IgD-negative memory B cell (primary cell): ENCODE data around the gene ABCA7. TPM values are rescaled to one million over a fixed set of nuclear protein-coding genes. Genes with fewer than 3 reads are reported as not detected.
A peak's percentile ranks its signal among the peaks of the same experiment; 100 is the strongest.

Source experiments
- H3K27ac Mint-ChIP-seq, 3 donors: one replicate each; pipeline ENCODE4 v1.8.0; 2020 to 2022; ENCODE audit warnings: mild to moderate bottlenecking in 3 of 3, mixed read lengths in 3 of 3, moderate library complexity in 1 of 3
- H3K27me3 Mint-ChIP-seq: one replicate; pipeline ENCODE4 v1.8.0; 2021; ENCODE audit warnings: mixed read lengths
- H3K36me3 Mint-ChIP-seq: one replicate; pipeline ENCODE4 v1.8.0; 2020; ENCODE audit warnings: mild to moderate bottlenecking, mixed read lengths
- H3K4me1 Mint-ChIP-seq, 3 donors: one replicate each; pipeline ENCODE4 v1.8.0; 2020 to 2022; ENCODE audit warnings: mixed read lengths in 3 of 3, mild to moderate bottlenecking in 1 of 3
- H3K4me3 Mint-ChIP-seq, 4 donors: one replicate each; pipeline ENCODE4 v1.8.0; 2020 to 2022; ENCODE audit warnings: mild to moderate bottlenecking in 4 of 4, mixed read lengths in 4 of 4, moderate library complexity in 3 of 4
- H3K9me3 Mint-ChIP-seq, 3 donors: one replicate each; pipeline ENCODE4 v1.8.0; 2020 to 2021; ENCODE audit warnings: mixed read lengths in 3 of 3, mild to moderate bottlenecking in 1 of 3
- polyA plus RNA-seq: library from polyadenylated mRNA; unstranded; fragments of 300-500 nt; fragmentation: Illumina TruSeq; gene quantifications from one replicate; pipeline ENCODE4 v1.2.3, GENCODE V29; 2021

The ABCA7 gene
- polyA plus RNA-seq, 1 donor from 2014 or later = 21.4 TPM

DNA sequence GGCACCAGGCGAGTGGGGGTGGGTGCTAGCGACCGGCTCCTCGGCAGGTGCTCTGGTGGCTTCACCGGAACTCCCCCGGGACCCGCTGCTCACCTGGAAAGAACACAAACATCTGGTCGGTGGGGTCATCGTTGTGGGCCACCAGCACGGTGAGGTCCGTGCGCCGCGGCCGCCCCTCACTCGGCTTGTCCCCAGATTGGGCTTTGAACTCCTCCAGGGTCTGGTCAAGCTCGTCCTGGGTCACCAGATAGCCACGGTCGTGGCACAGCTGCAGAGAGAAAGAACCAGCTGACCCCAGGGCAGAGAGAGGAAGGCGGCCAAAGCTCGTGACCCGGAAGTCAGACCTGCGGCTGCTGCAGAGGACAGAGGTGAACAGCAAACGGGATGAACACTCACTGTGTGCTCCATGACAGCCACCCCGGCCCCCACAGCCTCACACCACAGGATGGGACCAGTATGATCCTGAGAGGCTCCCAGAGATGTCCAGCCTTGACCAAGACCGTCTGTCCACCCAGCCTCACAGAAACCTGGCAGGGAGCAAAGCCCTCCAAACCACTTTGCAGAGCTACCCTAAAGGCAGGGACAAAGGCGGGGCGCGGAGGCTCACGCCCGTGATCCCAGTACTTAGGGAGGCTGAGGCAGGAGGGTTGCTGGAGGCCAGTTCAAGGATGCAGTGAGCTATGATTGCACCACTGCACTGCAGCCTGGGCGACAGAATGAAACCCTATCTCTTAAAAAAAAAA lies 54.1 kb downstream of the ABCA7 start:
- Mint-ChIP-seq H3K27me3 (peaks cover 1% of the 10 kb centered on the region), H3K36me3 (no peaks in the 10 kb centered on the region), H3K9me3 (no peaks in the 10 kb centered on the region), H3K27ac (peak overlapping the region; percentile 46 to 89 (median 87)), H3K4me1 (peaks cover 9 to 18% (median 9%) of the 10 kb centered on the region in 3 donors), H3K4me3 (peak overlapping the region; percentile 91 to 98 (median 94))

DNA sequence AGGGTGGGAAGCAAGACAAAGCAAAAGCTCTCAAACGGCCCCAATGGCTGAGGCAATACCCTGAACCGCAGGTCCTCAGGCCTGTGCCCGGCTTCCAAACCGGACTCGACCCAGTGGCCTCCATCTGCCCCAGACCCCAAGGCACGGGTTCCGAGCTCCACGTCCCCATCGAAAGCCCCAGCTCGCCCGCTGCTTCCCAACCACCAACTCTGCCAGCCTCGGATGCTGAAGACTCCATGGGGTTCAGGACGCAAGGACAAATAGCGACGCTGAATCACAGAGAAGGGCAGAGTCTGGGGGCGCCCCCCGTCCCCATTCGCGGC lies 54.7 kb downstream of the ABCA7 start:
- Mint-ChIP-seq H3K4me1 (peaks cover 9 to 17% (median 12%) of the 10 kb centered on the region in 3 donors), H3K36me3 (no peaks in the 10 kb centered on the region), H3K4me3 (peak overlapping the region; percentile 91 to 98 (median 94)), H3K9me3 (no peaks in the 10 kb centered on the region), H3K27ac (peak overlapping the region in 2 of 3 donors; percentile 88 to 89), H3K27me3 (peaks cover 1% of the 10 kb centered on the region)

DNA sequence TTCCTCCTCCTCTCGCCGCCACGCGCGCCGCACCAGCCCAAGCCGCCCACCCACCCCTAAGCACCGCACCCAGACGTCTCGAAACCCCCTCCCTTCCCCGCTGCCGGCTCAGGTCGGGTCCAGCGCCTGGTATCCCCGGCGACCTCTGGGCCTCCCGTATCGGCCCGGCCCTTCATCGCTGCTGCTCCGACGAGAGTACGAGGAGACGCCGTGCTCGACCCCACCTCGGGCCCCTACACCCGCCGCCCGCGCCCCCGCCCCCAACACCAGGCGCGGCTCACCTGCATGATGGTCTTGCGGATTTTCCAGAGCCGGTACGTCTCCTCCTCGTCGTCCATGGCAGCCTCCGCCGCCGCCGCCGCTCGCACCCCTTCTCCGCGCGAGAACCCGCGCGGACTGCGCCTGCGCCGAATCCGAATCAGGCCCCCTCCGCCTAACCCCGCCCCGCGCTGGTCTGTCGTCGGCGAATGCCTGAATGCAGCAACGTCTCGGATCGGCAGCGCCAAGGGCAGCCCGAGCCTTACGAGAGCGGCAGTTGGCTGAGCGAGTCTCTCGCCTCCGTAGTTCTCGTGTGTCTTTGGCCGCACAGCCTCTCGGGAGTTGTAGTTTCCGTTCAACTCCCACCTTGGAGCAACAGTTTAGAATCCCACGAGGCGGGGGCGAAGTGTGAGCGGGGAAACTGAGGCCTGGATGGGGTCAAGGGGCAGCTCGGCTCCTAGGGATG lies 55.2 kb downstream of the ABCA7 start, which contains the start of gene POLR2E:
TSS of gene POLR2E (minus strand) at position 398 of the 724 bp plus-strand sequence. CDS start at position 338, 60 bp downstream.
- H3K4me1 Mint-ChIP-seq = peaks cover 9 to 20% (median 15%) of the 10 kb centered on the region in 3 donors
- H3K4me3 Mint-ChIP-seq = peak within 1 kb of the TSS; percentile 91 to 98 (median 94)
- no peaks in the 10 kb centered on the region for H3K36me3 Mint-ChIP-seq
- peaks cover 0 to 2% (median 0%) of the 10 kb centered on the region in 3 donors for H3K9me3 Mint-ChIP-seq
- H3K27me3 Mint-ChIP-seq = peaks cover 1% of the 10 kb centered on the region
- H3K27ac Mint-ChIP-seq = peak within 1 kb of the TSS; percentile 88 to 91 (median 89)

DNA sequence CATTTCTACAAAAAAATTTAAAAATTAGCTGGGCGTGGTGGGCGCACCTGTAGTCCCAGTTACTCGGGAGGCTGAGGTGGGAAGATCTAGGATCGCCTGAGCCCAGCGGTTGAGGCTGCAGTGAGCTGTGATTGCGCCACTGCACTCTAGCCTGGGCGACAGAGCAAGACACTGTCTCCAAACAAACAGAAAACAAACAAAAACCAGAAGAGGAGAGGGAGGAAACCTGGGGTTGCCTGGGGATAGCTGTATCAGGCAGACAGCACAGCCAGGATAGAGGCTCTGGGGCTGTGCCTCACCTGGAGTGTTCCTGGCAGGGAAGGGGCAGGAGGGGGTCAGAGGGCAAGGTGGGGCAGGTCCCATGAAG lies 57.9 kb downstream of the ABCA7 start:
- Mint-ChIP-seq H3K4me3 (peak overlapping the region in 1 of 4 donors; percentile 67), H3K27ac (peak overlapping the region in 1 of 3 donors; percentile 68), H3K4me1 (peaks cover 20 to 31% (median 25%) of the 10 kb centered on the region in 3 donors)

DNA sequence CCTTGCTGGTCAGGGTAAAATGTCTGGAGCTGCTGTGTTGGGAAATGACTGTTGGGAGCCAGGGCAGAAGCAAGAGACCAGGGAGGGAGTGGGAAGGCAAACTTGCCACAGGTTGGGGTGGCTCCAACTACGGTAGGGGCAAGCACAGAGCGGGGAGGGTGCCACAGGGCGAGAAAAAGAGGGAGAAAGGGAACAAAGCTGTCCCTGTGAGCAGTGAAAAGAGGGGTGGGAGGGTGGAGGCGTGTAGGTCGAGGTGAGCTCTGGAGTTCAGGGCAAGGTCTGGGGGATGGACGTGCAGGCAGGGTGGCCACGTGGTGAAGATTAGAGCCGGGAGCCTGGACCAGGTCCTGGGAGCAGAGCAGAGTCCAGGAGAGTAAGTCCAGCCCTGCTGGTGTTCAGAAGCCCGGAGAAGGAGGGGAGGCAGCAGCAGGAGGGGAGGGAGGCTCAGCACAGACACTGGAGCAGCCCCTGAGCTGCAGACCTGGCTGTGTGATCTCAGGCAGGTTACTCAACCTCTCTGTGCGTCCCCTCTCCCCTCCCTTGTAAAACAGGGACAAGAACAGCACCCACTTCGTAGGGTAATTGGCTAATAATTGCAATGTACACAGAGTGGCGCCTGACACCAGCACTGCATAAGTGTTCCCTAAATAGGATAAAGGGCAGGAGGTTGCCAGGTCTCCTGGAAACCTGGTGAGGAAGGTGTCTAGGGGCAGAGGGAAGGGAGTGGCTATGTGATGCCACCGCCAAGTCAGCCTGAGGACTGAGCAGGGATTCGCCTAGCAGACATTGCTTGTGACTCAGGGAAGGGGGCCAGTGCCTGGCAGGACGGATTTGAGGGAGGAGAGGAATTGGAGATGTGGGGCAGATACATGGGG lies 58.5 kb downstream of the ABCA7 start:
- peaks cover 24 to 34% (median 28%) of the 10 kb centered on the region in 3 donors for H3K4me1 Mint-ChIP-seq
- peak overlapping the region in 1 of 3 donors; percentile 68 for H3K27ac Mint-ChIP-seq
- no peaks in the 10 kb centered on the region for H3K36me3 Mint-ChIP-seq
- peaks cover 1% of the 10 kb centered on the region for H3K27me3 Mint-ChIP-seq
- H3K4me3 Mint-ChIP-seq = peak overlapping the region in 1 of 4 donors; percentile 67
- H3K9me3 Mint-ChIP-seq = peaks cover 0 to 2% (median 0%) of the 10 kb centered on the region in 3 donors

More for the DNA sequence above, 57.9 kb downstream of the ABCA7 start:
- H3K36me3 Mint-ChIP-seq = no peaks in the 10 kb centered on the region
- H3K27me3 Mint-ChIP-seq = peaks cover 1% of the 10 kb centered on the region
- H3K9me3 Mint-ChIP-seq = peaks cover 0 to 2% (median 0%) of the 10 kb centered on the region in 3 donors

DNA sequence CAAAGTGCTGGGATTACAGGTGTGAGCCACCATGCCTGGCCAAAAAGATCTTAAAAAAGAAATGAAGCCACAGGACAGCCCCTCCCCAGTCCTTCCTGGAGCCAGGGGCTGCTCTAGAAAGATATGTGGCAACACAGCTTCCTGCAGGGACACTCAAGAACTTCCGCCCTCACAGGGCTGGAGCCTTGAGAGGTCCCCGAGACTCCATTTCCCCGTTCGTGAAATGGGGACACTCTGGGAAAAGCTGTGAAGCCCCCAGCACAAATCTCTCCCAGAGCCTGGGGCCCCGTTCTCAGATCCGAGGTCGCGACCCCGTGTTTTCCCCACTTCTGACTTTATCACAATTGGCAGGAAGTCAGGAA lies 61.4 kb downstream of the ABCA7 start:
- Mint-ChIP-seq H3K27me3 (no peaks in the 10 kb centered on the region), H3K36me3 (no peaks in the 10 kb centered on the region), H3K27ac (peak overlapping the region in 2 of 3 donors; percentile 7 to 97), H3K4me1 (peaks cover 20 to 23% (median 22%) of the 10 kb centered on the region in 3 donors), H3K4me3 (peak overlapping the region in 3 of 4 donors; percentile 23 to 78 (median 76)), H3K9me3 (peaks cover 0 to 2% (median 0%) of the 10 kb centered on the region in 3 donors)

DNA sequence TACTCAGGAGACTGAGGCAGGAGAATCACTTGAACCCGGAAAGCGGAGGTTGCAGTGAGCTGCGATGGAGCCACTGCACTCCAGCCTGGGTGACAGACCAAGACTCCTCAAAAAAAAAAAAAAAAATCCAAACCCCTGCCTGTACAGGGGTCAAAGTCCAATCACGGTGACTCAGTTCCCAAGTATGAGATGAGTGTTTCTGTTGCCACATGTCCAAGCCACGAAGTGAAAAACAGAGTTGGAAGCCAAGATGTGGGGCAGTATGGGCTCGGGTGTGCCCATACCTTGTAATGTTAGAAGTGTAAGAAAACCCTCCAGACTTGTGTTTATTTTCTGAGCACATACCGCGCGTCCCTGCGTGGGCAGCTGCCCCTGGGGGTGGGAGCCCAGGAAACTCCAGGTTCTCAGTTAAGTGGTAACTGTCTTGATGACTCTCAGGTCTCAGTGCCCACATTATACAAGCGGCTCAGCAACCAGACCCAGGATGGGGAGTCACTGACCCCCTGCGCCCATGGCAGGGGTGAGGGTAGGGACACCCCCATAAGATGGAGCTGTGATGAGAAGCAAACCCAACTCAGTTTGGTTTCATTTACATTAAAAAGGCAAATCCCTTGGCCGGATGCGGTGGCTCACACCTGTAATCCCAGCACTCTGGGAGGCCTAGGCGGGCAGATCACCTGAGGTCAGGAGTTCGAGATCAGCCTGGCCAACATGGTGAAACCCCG lies 62.7 kb downstream of the ABCA7 start:
- Mint-ChIP-seq H3K27ac (peak overlapping the region; percentile 94 to 97 (median 96)), H3K4me1 (peaks cover 20 to 26% (median 25%) of the 10 kb centered on the region in 3 donors), H3K9me3 (peaks cover 0 to 2% (median 0%) of the 10 kb centered on the region in 3 donors), H3K27me3 (no peaks in the 10 kb centered on the region), H3K4me3 (peak overlapping the region; percentile 76 to 92 (median 80)), H3K36me3 (no peaks in the 10 kb centered on the region)

DNA sequence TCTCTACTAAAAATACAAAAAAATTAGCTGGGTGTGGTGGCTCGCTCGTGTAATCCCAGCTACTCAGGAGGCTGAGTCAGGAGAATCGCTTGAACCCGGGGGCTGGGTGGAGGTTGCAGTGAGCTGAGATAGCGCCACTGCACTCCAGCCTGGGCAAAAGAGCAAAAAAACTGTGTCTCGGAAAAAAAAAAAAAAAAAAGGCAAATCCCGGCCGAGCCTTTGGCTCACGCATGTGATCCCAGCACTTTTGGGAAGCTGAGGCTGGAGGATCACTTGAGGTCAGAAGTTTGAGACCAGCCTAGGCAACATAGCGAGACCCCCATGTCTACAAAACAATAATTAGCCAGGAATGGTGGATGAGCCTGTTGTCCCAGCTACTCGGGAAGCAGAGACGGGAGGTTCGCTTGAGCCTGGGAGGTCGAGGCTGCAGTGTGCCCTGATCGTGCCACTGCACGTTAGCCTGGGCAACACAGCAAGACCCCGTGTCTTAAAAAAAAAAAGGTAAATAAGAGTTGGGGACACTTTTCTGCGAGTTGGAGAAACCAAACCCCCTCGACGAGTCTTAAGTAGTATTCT lies 63.3 kb downstream of the ABCA7 start:
- peaks cover 0 to 2% (median 0%) of the 10 kb centered on the region in 3 donors for H3K9me3 Mint-ChIP-seq
- H3K27me3 Mint-ChIP-seq = no peaks in the 10 kb centered on the region
- H3K27ac Mint-ChIP-seq = peak overlapping the region; percentile 94 to 97 (median 96)
- no peaks in the 10 kb centered on the region for H3K36me3 Mint-ChIP-seq
- H3K4me3 Mint-ChIP-seq = peak overlapping the region; percentile 78 to 92 (median 85)
- peaks cover 20 to 26% (median 25%) of the 10 kb centered on the region in 3 donors for H3K4me1 Mint-ChIP-seq

DNA sequence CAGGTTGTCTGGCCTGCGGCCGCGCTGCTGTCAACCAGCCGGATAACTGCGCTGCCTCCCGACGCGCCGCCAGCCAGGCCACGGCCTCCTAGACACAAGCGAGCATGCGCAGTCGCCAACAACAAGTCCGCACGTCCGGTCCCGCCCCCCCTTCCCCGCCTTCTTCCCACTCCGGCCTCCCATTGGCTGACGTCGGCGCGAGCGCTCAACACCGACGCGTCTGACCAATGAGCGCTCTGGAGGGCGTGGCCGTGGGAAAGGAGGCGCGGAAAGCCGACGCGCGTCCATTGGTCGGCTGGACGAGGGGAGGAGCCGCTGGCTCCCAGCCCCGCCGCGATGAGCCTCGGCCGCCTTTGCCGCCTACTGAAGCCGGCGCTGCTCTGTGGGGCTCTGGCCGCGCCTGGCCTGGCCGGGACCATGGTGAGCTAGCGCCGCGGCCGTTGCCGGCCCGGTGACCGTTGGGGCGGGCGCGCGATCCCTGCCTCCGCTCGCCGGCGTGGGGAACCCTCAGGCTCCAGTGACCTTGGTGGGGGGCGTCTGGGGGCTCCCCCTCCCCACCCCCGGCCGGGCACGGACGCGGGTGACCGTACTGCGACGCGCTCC lies 63.9 kb downstream of the ABCA7 start, which contains the start of gene GPX4:
TSS of gene GPX4 (plus strand) at position 287 of the 603 bp plus-strand sequence. CDS start at position 337, 50 bp downstream.
- Mint-ChIP-seq H3K4me3 (peak within 1 kb of the TSS; percentile 78 to 92 (median 86)), H3K36me3 (no peaks in the 10 kb centered on the region), H3K4me1 (peaks cover 17 to 26% (median 22%) of the 10 kb centered on the region in 3 donors), H3K9me3 (peaks cover 0 to 2% (median 0%) of the 10 kb centered on the region in 3 donors), H3K27me3 (no peaks in the 10 kb centered on the region), H3K27ac (peak within 1 kb of the TSS; percentile 94 to 97 (median 96))

DNA sequence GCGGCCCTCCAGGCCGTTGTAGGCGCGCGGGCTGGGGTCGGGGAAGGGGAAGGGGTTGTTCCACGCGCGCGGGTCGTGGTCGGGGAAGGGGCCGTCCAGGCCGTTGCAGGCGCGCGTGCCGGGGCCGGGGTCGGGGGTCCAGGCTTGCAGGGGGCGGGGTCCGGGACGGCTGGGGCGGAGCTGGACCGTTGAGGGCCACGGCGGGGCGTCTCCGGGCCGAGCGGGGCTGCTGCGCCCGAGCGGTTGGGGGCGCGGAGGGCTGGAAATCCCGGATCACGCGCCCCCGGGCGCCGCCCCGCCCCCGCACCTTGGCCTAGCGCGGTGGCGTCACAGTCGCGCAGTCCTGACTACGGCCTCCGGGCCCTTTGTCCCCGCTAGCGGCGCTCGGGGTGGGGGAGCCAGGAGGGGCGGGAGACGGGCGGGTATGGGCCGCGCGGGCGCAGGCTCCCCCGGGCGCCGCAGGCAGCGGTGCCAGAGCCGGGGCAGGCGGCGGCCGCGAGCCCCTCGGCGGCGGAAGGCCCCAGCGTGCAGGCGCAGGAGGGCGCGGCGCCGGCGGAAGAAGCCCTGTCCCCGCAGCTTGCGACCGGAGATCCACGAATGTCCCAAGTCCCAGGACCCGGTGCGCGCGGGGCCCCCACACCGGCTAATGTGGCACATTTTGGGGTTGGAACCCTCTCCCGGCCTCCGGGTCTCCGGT lies 64.6 kb downstream of the ABCA7 start:
- Mint-ChIP-seq H3K36me3 (no peaks in the 10 kb centered on the region), H3K27ac (peak overlapping the region; percentile 82 to 97 (median 92)), H3K27me3 (no peaks in the 10 kb centered on the region), H3K4me1 (peaks cover 17 to 23% (median 22%) of the 10 kb centered on the region in 3 donors), H3K9me3 (peaks cover 0 to 2% (median 0%) of the 10 kb centered on the region in 3 donors), H3K4me3 (peak overlapping the region; percentile 68 to 92 (median 86))

DNA sequence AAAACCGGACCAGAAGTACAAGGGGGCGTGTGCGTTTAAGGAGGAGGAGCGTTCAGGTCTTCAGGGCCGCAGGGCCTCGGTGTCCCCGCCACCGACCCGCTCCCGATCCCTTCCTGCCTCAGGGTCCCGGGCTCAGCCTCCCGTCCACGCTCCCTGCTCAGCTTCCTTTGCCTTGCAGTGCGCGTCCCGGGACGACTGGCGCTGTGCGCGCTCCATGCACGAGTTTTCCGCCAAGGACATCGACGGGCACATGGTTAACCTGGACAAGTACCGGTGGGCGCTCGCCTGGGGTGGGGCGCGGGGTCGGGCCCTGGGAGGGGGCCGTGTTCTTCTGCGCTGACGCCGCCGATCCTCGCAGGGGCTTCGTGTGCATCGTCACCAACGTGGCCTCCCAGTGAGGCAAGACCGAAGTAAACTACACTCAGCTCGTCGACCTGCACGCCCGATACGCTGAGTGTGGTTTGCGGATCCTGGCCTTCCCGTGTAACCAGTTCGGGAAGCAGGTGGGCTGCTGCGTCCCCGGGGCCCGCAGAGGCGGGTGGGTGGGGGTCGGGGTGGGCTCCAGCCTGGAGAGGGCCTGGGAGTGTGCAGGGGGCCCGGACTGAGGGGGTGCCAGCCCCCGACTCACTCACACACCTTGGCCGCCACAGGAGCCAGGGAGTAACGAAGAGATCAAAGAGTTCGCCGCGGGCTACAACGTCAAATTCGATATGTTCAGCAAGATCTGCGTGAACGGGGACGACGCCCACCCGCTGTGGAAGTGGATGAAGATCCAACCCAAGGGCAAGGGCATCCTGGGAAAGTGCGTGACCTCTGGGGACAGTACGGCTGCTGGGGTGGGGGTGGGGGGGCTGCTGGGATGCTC lies 65.3 kb downstream of the ABCA7 start:
- Mint-ChIP-seq H3K27me3 (no peaks in the 10 kb centered on the region), H3K4me3 (peak overlapping the region; percentile 74 to 92 (median 86)), H3K36me3 (no peaks in the 10 kb centered on the region), H3K27ac (peak overlapping the region; percentile 91 to 92 (median 91)), H3K4me1 (peaks cover 17 to 19% (median 19%) of the 10 kb centered on the region in 3 donors), H3K9me3 (no peaks in the 10 kb centered on the region)
